ENCODE measurements around the gene INTS4. TPM values are rescaled to one million over a fixed set of nuclear protein-coding genes. Genes with fewer than 3 reads are reported as not detected.

INTS4 gene
- total RNA-seq, 1 experiment from 2014 or later = 43.9 TPM

GRCh38 chr11:77828926-77829325 is 165.5 kb downstream of the INTS4 start:
- H3K27me3 Mint-ChIP-seq (ENCODE audit: unreplicated experiment) = no peaks in the 10 kb centered on the region
- no TSS peak for BruUV-seq (replicated peaks)
- intact Hi-C loops (cut with micrococcal nuclease; ENCODE audit: unreplicated experiment) = no loop called here
- H3K27ac Mint-ChIP-seq (ENCODE audit: unreplicated experiment) = no peak overlapping the region
- no peak for DNase-seq
- H3K9me3 Mint-ChIP-seq (ENCODE audit: low read depth, unreplicated experiment) = no peaks in the 10 kb centered on the region
- no peak overlapping the region for H3K4me3 Mint-ChIP-seq (ENCODE audit: low read depth, unreplicated experiment)
- H3K36me3 Mint-ChIP-seq (ENCODE audit: insufficient read depth, unreplicated experiment) = no peaks in the 10 kb centered on the region
- no peak for TF ChIP-seq CTCF (IDR thresholded peaks at IDR 0.05; ENCODE audit: unreplicated experiment)
- no peaks in the 10 kb centered on the region for H3K4me1 Mint-ChIP-seq (ENCODE audit: low read depth, unreplicated experiment)
- CTCF ChIA-PET = no interaction called here

Other genes with a start within 250 kb of the INTS4 start
- 68.5 and 76.4 TPM in 2 replicates for gene RSF1, start 173.9 kb downstream of the INTS4 start, total RNA-seq (2022)
- 11.7 and 12.9 TPM in 2 replicates for gene AAMDC, start 173.5 kb downstream of the INTS4 start, total RNA-seq (2022)
- 13.2 and 17.6 TPM in 2 replicates for gene KCTD14, start 28.6 kb upstream of the INTS4 start, total RNA-seq (2022)
- gene THRSP, start 69.2 kb upstream of the INTS4 start, total RNA-seq (2022) = not detected in 2 replicates
- gene NDUFC2, start 85.2 kb upstream of the INTS4 start, total RNA-seq (2022) = 264 and 343 TPM in 2 replicates
- 73.5 and 85.7 TPM in 2 replicates for gene ALG8, start 145.0 kb upstream of the INTS4 start, total RNA-seq (2022)
- 8.5 and 8.7 TPM in 2 replicates for gene KCTD21, start 194.0 kb upstream of the INTS4 start, total RNA-seq (2022)
- gene USP35, start 194.3 kb upstream of the INTS4 start, total RNA-seq (2022) = 6.8 and 7.8 TPM in 2 replicates